Esophagus muscularis mucosa (tissue), 4 donors: ENCODE data around the gene PDE8A. TPM values are rescaled to one million over a fixed set of nuclear protein-coding genes. Genes with fewer than 3 reads are reported as not detected.

Source experiments
- DNase-seq: peaks from one replicate; pipeline ENCODE4 v3.0.0-alpha.2; 2017; ENCODE audit errors: extremely low spot score
- H3K27ac ChIP-seq, 4 donors: fragments of 200-600 bp; sonication (generic); replicated peaks in 1 of 4; 1 replicate in 3 of 4; 2 replicates in 1 of 4; pipeline ENCODE4 v1.5.1; 2016 to 2019; ENCODE audit warnings: mild to moderate bottlenecking in 1 of 4
- H3K27me3 ChIP-seq, 4 donors: fragments of 200-600 bp; sonication (generic); one replicate each; pipeline versions ENCODE4 v1.5.1 to v1.6.0; 2016 to 2019
- H3K36me3 ChIP-seq, 4 donors: fragments of 200-600 bp; sonication (generic); one replicate each; pipeline ENCODE4 v1.5.1; 2016 to 2019
- H3K4me1 ChIP-seq, 4 donors: fragments of 200-600 bp; sonication (generic); one replicate each; pipeline ENCODE4 v1.5.1; 2016 to 2019
- H3K4me3 ChIP-seq, 4 donors: fragments of 200-600 bp; sonication (generic); 1 replicate in 2 of 4; 2 replicates in 2 of 4; pipeline ENCODE4 v1.5.1; 2016 to 2019; ENCODE audit warnings: mild to moderate bottlenecking in 4 of 4, moderate library complexity in 1 of 4
- H3K9me3 ChIP-seq, 4 donors: fragments of 200-600 bp; sonication (generic); 1 replicate in 3 of 4; 2 replicates in 1 of 4; pipeline ENCODE4 v1.5.1; 2016 to 2019
- EP300 ChIP-seq: sonication (generic); formaldehyde crosslinking; IDR thresholded peaks from one replicate; pipeline ENCODE4 v1.6.1; 2017; ENCODE audit warnings: antibody characterized with exemption
- POLR2A ChIP-seq: fragments of 450-650 bp; IDR thresholded peaks from one replicate; pipeline ENCODE4 v1.6.1; 2017; ENCODE audit warnings: antibody characterized with exemption, moderate library complexity, mild to moderate bottlenecking, low read depth
- POLR2AphosphoS5 ChIP-seq, 2 donors: sonication (generic); formaldehyde crosslinking; IDR thresholded peaks; one replicate each; pipeline ENCODE4 v1.6.1; 2017; ENCODE audit warnings: antibody characterized with exemption in 2 of 2
- WGBS: methylation state at CpG from one replicate; pipeline ENCODE4 v1.1.5; 2018; 5-methylcytosine and 5-hydroxymethylcytosine counted together
- intact Hi-C: fragments of 100-400 bp; cut with DNase I; formaldehyde crosslinking; loops from one replicate; pipeline ENCODE4 v1.15.1; 2023
- total RNA-seq, 4 donors: library from RNA; depleted of rRNA; stranded (reverse); fragments of >200 nt; gene quantifications; one replicate each; pipeline versions ENCODE4 v1.1.0 to v1.2.1, GENCODE V29; 2016
- TF ChIP-seq, protein P1 (sequence below), 3 experiments: fragments of 200-600 bp in 2 of 3; fragments of 450-650 bp in 1 of 3; sonication (generic) in 2 of 3; IDR thresholded peaks; one replicate each; pipeline ENCODE4 v1.5.1; 2017 to 2019; ENCODE audit warnings: antibody characterized with exemption in 3 of 3, mild to moderate bottlenecking in 2 of 3, moderate library complexity in 1 of 3

The PDE8A gene
- total RNA-seq, 4 donors from 2014 or later: 31.6 to 36.1 (median 32.5) TPM

DNA sequence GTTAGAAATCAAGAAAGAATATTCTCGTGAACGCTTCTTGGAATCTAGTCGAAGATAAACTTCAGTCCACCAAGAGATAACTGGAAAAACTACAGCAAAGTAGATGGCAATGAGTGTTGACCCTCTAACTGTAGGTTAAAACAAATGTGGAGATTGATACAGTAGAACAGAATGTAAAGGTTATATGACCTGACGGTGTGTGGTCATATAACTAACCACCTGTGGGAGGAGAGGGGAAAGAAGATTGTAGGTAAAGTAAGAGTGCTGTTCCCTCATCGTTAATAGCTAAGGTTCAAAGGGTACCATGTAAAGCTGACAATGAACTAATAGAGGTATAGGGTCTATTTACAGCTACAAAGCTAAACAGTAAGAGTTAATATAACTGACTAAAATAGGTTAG lies 52.6 kb downstream of the PDE8A start:
- WGBS: 97% methylated on average over 5 of the region's 5 CpGs
- TF ChIP-seq, protein P1, sequence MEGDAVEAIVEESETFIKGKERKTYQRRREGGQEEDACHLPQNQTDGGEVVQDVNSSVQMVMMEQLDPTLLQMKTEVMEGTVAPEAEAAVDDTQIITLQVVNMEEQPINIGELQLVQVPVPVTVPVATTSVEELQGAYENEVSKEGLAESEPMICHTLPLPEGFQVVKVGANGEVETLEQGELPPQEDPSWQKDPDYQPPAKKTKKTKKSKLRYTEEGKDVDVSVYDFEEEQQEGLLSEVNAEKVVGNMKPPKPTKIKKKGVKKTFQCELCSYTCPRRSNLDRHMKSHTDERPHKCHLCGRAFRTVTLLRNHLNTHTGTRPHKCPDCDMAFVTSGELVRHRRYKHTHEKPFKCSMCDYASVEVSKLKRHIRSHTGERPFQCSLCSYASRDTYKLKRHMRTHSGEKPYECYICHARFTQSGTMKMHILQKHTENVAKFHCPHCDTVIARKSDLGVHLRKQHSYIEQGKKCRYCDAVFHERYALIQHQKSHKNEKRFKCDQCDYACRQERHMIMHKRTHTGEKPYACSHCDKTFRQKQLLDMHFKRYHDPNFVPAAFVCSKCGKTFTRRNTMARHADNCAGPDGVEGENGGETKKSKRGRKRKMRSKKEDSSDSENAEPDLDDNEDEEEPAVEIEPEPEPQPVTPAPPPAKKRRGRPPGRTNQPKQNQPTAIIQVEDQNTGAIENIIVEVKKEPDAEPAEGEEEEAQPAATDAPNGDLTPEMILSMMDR (IDR thresholded peaks at IDR 0.05): no peak
- TF ChIP-seq POLR2AphosphoS5 (IDR thresholded peaks at IDR 0.05): no peak
- TF ChIP-seq EP300: no peak
- no peak for TF ChIP-seq POLR2A
- no peak for DNase-seq
- H3K27me3 ChIP-seq: no peaks in the 10 kb centered on the region
- peaks cover 26 to 57% (median 55%) of the 10 kb centered on the region in 4 donors for H3K4me1 ChIP-seq
- intact Hi-C loops: no loop called here
- no peaks in the 10 kb centered on the region for H3K36me3 ChIP-seq
- no peaks in the 10 kb centered on the region for H3K9me3 ChIP-seq
- no peak overlapping the region for H3K4me3 ChIP-seq
- no peak overlapping the region for H3K27ac ChIP-seq

DNA sequence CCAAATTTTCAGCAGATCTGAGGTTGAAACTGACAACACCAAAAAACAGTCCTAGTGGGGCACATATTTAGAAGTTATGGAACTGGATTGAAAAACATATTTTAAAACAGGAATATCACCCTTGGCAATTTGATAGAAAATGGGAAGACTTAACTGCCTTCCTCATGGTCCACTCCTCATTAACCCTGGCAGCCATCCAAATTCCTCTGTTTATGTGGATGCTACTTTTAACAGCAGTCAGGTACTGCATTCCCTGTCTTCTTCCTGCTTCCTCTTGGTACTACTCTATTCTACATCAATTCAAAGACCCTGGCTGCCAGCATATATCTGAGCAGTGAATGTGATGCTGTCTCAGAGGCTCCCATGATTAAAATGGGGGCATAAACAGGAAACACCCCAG lies 54.3 kb downstream of the PDE8A start:
- Histone ChIP-seq H3K4me3 (no peak overlapping the region), H3K4me1 (peaks cover 16 to 48% (median 44%) of the 10 kb centered on the region in 4 donors), H3K36me3 (no peaks in the 10 kb centered on the region), H3K27ac (no peak overlapping the region), H3K9me3 (no peaks in the 10 kb centered on the region), H3K27me3 (no peaks in the 10 kb centered on the region)
- intact Hi-C loops: no loop called here
- no peak for DNase-seq
- TF ChIP-seq, protein P1 (IDR thresholded peaks at IDR 0.05): no peak
- TF ChIP-seq EP300: no peak
- TF ChIP-seq POLR2AphosphoS5 (IDR thresholded peaks at IDR 0.05): no peak
- TF ChIP-seq POLR2A: no peak

DNA sequence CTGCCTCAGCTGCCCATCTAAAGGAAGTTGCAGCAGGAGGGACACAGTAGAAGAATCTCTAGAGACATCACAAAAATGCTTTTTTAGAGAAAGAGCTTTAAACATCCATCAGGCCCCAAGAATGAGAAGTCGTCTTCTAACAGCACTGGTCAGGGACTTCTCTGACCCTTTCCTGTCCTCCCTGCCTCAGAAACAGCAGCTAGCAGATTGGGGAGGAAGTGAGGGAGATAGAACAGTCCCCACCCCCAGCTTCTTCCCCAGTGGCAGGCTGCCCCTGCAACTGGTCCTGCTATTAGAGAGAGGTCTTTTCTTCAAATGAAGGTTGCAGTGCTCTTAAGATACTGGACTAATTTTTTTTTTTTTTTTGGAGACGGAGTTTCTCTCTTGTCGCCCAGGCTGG lies 55.1 kb downstream of the PDE8A start:
- intact Hi-C loops: no loop called here
- H3K4me3 ChIP-seq: no peak overlapping the region
- peaks cover 15 to 40% (median 36%) of the 10 kb centered on the region in 4 donors for H3K4me1 ChIP-seq
- WGBS: 75% methylated on average over 3 of the region's 3 CpGs
- no peaks in the 10 kb centered on the region for H3K36me3 ChIP-seq
- no peak for DNase-seq
- H3K27ac ChIP-seq: no peak overlapping the region
- no peaks in the 10 kb centered on the region for H3K9me3 ChIP-seq
- H3K27me3 ChIP-seq: no peaks in the 10 kb centered on the region
- no peak for TF ChIP-seq EP300
- no peak for TF ChIP-seq POLR2A
- TF ChIP-seq, protein P1 (IDR thresholded peaks at IDR 0.05): no peak

DNA sequence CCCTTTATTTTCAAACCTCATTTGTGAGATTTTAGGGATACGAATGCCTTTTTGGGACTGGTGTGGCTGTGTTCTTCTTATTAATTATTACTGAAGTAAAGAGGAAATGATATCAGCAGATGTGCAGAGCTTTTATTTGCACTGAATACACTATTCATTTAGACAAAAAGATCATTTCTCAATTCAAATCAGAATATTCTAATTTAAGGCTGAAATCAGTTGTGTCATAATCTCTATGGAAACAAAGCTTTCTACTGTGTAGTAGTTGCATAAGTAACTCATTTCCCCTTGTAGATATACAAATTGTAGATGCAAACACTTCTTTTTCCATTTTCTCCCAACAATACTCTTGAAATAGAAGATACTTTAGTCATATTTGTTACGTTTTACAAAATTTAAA lies 56.0 kb downstream of the PDE8A start:
- no peaks in the 10 kb centered on the region for H3K9me3 ChIP-seq
- 74% methylated on average over 2 of the region's 2 CpGs for WGBS
- DNase-seq: no peak
- H3K27me3 ChIP-seq: no peaks in the 10 kb centered on the region
- no peak overlapping the region for H3K27ac ChIP-seq
- H3K36me3 ChIP-seq: no peaks in the 10 kb centered on the region
- intact Hi-C loops: no loop called here
- no peak for TF ChIP-seq POLR2A
- TF ChIP-seq, protein P1 (IDR thresholded peaks at IDR 0.05): no peak
- no peak for TF ChIP-seq EP300
- no peak for TF ChIP-seq POLR2AphosphoS5 (IDR thresholded peaks at IDR 0.05)
- H3K4me3 ChIP-seq: no peak overlapping the region
- H3K4me1 ChIP-seq: peaks cover 10 to 31% (median 27%) of the 10 kb centered on the region in 4 donors

DNA sequence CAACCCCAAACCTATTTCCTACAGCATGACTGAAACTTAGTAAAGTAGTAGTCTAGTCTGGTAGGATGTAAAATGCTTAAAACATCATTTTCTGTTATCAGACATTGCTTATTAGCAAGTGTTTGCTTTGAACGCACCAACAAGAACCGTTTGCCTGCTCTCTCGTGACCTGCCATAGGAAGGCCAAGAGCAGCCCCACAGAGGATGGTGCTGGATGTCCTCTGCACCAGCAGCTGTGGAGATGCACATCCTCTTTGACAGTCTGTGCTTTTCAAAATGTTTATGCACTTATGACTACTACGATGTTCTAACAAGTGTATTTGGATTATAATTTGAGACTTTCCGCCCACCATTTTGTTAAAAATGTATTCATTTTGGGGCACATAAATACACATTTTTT lies 59.6 kb downstream of the PDE8A start:
- Histone ChIP-seq H3K36me3 (no peaks in the 10 kb centered on the region), H3K9me3 (no peaks in the 10 kb centered on the region), H3K4me1 (peaks cover 9 to 34% (median 31%) of the 10 kb centered on the region in 4 donors), H3K27me3 (no peaks in the 10 kb centered on the region), H3K4me3 (no peak overlapping the region), H3K27ac (no peak overlapping the region)
- TF ChIP-seq, protein P1 (IDR thresholded peaks at IDR 0.05): no peak
- TF ChIP-seq POLR2AphosphoS5 (IDR thresholded peaks at IDR 0.05) (no peak), POLR2A (no peak), EP300 (no peak)
- intact Hi-C loops: loop anchor here (5.0 to 10.0 kb wide), 2 partner anchors 56 to 454 kb away; partner anchors contain the start of gene PDE8A
- WGBS: 82% methylated on average over 5 of the region's 5 CpGs
- DNase-seq: no peak
